ENCODE results near the gene PEX11A.

The PEX11A gene

DNA sequence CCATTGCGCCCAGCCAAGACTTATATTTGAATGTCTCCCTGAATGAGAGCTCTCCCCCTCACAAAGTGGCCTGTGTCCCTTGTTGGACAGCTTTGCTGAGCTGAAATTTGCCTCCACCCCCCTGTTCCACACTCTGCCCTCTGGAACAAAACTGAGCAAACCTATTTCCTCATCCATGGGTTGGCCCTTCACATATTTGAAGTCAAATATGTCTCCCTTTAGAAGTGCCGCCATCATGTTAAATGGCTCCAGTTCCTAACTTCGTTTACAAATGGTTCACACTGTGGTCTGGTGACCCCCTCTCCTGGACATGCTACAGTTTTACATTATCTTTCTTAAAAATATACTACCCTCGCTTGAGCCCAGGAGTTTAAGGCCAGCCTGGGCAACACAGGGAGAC is 16.0 kb downstream of the PEX11A start:
- no peak for DNase-seq

DNA sequence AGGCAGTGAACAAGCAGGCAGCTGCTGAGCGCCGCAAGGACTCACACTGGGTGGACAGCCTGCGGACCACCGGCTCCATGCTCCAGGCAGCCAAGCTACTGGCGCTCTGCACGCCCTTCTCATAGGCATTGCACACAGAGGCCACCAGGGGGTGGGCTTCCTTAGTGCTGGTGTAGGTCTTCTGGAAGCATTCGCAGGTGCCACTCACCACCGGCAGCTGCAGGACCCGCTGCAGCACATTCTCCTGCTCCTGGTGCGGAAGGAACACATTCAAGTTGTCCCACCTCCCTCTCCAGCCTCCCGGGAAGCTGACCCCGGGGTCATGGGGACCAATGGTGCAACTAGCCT is 17.4 kb downstream of the PEX11A start:
- DNase-seq, result no peak

DNA sequence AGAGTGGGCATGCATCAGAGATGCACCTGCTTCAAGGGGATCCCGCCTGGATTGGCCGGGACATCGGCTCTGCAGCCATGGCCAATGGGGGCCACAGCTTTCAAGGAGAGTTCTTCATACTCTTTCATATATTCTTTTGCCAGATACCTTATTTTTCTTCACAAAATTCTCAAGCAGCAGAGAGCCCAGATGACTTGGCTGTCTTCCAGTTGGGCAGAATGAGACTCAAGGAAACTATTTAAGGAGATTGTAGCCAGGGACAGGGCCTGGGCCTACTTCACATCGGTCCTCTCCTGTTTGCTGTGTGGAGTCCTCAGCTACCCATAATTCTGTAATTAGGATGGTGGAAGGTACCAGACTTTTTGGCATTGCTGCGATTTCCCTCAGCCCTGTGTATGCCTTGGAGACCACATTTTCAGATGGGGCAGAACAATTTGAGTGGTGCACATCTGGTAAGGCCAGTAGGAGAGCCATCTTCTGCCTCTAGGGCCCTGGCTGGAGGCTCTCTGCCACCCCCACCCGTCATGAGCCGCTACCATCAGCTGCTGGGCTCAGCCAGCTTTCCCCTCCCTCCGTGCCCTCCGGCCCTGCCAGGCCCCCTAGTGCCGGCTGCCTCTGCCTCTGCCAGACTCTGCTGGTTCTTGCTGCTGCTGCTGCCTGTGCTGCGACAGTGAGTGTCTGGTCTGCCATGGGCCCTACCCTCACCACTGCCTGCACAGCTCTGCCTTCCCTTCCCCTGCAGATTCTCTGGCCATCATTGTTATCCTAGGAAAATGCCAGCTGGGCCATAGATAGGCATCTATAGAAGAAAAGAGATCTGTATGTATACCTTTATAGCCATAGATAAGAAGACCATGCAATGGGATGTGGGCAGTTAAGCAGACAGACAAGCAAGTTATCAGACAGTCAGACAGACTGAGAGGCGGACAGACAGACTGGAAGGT is 18.1 kb downstream of the PEX11A start:
- peak in 3 of 14 donors; percentile 4 to 28 (median 20) for DNase-seq

DNA sequence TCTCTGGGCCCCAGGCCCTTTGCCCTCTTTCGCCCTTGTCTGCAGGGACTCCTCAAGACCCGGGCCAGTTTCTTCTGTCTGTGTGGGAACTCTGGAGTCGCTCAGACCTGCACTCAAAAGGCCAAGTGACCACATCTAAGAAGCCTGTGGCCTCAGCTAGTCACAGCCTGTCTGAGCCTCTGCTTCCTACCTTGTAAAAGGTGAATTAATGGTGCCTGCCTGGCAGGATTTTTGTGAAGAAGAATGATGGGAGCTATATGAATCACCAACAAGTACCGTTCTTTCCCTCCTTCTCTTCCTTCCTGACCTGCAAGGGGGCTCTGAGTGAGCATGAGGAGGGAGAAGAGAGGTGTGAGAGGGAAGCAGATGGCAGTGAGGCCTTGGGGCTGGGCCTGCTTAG is 18.9 kb downstream of the PEX11A start:
- DNase-seq, result no peak

DNA sequence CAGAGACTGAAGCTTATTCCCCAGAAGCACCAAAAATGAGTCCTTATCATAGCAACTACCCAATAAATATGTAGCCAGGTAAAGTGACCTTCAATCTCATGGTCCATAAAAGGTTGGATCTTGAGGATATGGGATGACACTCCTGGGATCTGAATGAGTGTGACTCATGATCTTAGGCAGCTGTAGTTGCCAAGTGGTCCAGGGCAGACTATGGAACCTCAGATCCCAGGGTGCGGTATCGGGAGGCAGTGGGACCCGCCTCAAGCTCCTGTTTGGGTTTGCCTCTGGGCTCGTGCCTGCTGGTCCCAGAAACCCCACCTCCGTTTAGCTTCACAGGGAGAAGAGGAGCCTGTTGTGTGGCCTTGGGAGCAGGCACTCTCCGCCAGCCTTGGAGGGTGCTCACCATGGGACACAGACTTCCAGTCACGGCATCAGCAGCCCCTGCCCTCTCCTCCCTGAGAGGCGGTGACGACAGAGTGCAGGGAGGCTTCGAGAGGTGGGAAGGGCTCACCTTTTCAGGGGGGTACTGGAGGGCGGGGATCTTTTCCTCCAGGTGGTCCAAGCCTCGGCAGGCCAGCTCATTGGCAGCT is 19.5 kb downstream of the PEX11A start:
- no peak for DNase-seq

DNA sequence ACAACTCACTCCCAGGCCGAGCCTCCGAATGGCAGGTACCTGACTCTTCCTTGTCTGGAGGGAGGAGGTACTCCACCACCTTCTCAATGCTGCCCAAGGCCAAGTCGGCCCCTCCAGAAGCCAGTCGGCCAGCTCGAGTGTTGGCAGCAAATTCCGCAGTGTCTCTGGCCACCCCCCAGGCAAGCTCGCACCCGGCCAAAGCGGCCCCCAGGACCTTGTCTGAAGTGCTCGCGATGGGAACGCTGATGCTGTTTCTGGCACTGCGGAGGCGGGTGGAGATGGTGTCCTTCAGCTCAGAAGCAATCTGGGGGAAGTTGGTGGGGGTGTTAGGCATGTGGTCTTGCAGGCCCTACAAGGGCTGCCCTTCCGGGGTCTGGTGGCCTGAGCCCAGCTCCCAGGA is 20.6 kb downstream of the PEX11A start:
- DNase-seq, result no peak

DNA sequence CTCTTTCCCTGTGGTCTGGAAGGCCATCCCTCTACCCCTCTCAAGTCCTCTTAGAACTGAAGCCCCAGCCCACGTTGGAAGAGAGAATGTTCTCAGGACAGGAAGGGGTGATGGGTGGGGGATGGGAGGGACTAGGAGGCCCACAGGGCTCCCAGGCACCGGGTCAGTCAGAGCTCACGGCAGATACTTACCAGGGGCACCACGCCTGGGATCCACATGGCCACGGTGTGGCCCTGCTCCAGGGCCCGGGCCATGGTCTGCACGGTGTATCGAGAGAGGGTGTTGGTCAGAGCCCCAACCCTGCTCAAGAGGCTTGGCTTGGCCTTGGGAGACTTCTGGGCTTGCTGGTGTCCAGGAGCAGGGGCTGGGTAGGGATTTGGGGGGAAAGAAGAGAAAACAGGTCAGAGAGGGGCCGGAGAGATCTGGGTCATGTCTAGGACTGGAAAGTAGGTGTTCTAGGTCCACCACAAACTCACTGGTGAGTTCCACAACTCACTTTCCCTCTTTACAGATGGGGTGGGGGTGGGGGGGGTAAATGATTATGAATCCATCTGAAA is 21.2 kb downstream of the PEX11A start:
- DNase-seq, result no peak

DNA sequence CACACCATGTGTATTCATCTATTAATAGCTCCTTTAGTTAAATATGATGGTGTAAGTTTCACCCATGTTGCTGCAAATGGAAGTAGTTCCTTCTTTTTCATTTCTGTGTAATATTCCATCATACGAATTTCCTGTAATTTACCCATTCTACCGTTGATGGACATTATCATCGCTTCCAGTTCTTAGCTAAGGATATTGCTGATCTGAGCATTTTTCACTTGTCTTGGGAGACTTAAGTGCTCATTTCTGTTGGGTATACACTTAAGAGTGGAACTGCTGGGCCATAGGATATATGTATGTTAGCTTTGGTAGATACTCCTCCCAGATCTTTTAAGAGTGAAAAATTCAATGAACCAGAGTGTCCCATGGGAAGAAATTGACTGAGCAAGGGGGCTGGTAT is 22.4 kb downstream of the PEX11A start:
- DNase-seq, result no peak

DNA sequence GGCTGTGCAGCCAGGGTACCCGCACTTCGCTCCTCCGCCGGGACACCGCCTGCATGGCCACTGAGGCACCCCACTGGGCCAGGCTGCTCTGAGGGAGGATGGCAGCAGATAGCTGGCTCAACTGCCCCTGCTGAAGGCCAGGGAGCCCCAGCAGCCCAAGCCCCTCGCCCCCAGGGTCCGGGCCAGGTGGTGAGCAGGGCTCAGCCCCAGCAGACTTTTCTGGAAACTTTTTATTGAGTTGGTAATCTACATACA is 22.9 kb downstream of the PEX11A start:
- DNase-seq, result no peak

DNA sequence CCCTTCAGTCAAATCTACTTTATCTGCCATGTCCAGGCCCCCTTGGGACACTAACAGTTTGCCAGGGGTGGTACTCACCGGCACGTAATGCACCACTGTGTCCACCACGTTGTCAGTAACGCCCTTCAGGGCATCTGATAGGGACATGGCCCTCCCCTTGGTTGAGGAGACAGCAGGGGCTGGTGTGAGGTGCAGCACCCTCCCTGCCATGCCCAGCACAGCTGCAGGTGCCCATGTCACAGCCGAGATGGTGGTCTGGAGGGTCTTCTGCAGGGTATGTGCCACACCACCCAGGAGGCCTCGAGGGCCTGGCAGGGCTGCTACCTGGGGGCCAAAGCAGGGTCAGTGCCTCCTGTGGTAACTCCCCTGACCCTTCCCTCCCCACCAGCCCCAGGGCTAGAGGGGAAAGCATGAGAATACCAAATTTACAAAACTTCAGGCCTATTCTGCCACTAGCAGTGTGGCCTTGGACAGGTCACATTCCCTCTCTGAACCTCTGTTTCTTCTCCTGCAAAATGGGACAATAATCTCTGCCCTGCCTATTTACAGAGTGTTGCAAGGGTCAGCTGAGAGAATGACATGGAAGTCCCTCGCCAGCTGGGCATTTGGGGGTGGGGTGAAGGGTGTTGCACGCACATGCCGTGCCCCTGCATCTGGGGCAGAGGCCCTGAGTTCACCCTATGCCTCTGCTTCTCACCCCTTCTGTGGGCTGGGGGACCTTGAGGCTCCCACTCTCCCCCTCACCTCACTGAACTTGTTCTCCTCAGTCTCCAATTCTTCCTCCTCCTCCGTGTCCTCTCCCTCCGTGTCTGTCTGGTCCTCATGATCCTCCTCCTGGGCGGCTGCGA is 23.5 kb downstream of the PEX11A start:
- DNase-seq, result no peak

DNA sequence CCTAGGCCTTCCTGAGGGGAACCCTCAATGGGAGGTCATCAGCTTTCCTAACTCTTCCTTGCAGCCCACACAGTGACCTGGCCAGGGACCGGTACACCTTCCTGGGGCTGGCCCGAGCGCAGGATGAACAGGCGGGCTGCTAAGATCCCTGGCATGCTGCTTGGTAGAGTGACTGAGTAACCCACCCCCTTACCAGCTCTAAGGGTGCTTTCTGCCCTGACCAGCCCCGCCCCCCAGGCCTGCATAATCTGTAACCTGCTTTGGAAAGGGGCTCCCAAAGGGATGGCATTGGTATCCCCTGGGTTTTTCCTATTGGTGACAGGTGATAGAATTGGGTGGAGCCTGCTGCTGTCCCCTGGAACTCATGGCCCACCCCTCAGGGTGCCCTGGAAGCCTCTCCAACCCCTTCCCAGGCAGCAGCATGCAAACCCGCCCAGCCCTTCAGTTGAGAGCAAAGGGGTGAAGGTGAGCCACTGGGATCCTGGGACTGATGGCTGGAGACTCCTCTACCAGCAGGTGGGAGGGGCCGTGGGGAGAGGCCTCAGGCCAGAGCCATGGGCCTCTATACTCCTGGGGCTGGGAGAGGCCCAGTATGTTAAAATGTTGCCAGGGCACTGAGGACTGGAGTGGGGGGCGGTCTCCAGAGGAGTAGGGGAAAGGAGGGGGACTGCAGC is 24.2 kb downstream of the PEX11A start:
- DNase-seq, result no peak

DNA sequence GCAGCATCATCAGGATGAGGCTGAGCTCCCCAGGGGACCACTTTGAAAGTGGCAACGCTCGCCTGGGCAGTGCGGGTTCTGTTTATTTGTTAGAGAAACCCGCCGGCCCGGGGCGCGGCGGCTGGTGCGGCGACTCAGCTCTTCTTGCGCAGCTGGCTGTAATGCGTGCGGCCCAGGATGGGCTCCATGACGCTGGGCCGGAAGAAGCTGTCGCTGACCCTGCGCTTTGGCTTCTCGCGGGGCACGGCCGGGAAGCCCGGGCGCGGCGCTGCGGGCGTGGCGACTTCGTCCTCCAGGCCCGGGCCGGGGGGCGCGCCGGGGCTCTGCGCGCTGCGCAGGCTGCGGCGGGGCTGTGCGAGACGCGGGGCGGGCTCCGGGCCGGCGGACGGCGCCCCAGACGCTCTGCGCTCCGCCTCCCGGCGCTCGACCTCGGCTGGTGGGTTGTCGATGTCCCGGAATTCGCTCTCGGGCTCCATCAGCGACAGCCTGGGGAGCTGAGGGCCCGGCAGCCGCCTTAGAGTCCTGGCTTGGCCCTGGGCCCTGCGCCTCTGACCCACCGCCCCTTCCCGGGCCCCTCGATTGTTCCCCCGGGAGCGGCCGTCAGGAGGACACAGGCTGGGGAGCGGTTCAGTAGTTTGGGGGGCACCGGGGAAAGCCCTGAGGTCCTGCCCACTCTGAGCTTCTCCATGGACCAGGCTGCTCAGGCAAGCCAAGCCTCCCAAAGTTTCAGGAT is 24.9 kb downstream of the PEX11A start:
- DNase-seq, result peak in 2 of 14 donors; percentile 13 to 46

DNA sequence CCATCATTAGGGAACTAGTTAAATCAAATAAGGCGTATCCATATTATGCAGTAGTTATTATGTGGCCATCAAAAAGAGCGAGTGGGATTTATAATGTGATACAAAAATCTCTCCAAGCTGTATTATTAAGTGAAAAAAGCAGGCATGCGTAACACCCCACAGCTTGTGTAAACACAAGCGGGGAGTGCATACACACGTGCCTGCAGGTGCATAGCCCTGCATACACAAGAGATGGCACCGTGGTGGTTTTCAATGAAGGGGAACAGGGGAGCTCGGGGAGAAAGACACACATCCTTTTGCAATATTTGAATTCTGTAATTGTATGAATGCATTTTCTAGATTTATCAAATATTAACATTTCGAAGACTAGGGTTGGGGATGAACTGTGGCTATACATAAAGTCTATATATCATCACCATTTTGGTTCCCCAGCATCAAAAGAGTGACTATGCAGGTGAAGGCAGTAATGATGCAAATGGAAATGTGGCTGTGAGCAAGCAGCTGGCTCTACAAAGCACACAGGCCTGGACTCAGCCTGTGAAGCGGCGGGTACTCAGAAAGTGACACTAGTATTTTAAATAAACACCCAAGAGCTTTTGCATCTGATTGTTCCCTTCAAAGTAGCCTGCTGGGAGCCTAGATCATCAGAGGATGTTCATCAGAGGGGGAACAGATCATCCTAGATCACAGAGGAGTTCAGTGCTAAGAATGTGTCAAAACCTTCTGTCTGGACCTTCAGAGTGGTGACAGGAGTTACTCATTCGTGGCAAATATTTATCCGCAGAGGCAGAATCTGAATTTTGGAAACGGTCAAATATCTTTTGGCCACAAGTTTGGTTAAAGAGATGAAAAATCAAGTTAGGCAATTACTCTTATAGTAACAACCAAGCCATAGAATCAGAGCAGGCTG is 25.9 kb downstream of the PEX11A start:
- DNase-seq, result no peak

DNA sequence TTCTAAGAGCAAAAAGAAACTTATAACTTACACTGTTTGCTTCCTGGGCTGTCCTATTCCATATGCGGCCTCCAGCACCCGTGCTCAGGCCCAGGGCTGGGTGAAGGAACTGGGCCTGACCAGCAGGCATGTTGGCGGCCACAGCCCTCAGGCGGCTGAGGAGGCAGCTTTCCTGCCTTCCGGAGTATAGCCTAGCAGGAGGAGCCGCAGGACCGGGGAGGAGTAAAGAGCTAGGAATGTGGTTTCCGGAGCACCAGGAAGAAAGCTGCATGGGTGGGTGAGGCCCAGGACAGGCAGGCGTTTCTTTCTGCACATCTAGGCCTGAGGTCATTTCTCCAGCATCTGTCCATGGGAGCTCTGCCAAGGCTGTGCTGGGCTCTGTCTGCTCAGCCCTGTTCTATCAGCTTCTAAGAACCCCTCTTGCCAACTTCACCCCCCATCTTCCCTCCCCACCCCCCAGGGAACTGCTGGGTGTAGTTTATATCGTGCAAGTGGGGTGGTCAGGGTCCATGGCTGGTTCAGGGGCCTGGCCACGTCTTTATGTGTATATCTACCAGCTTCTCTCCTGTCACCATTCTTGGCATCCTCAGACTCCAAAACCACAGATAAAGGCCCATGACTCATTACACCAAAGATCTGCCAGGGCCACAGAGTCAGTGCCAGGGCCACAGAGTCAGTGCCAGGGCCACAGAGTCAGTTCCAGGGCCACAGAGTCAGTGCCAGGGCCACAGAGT is 27.5 kb downstream of the PEX11A start:
- DNase-seq, result no peak

DNA sequence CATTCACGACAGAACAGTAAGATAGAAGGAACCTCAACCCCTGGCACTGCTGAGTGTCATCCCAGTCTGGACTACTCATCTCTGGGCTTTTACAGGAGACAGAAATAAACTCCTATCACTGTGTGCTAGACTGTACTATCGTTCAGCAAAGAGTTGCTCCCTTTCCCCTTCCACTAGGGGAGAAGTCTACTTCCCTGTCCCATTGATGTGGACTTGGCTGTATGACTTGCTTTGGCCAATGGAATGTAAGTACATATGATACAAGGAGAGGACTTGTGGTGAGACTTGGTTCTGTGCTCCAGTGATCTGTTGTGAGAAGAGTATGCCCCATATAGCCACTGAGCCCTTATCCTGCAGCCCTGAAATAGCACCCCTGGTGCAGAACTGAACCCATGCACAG is 30.0 kb downstream of the PEX11A start:
- no peak for DNase-seq

DNA sequence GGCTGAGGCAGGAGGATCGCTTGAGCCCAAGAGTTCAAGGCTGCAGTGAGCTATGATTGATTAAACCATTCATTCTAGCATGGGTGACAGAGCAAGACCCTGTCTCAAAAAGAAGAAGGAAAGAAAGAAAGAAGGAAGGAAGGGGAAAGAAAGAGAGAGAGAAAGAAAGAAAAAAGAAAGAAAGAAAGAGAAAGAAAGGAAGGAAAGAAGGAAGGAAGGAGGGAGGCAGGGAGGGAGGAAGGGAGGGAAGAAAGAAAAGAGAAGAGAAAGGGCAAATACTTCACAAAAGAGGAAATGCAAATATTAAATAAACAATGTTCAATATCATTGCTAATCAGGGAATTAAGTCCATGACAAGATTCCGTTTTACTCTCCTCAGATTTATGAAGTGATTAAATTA is 31.3 kb downstream of the PEX11A start:
- DNase-seq, result no peak

DNA sequence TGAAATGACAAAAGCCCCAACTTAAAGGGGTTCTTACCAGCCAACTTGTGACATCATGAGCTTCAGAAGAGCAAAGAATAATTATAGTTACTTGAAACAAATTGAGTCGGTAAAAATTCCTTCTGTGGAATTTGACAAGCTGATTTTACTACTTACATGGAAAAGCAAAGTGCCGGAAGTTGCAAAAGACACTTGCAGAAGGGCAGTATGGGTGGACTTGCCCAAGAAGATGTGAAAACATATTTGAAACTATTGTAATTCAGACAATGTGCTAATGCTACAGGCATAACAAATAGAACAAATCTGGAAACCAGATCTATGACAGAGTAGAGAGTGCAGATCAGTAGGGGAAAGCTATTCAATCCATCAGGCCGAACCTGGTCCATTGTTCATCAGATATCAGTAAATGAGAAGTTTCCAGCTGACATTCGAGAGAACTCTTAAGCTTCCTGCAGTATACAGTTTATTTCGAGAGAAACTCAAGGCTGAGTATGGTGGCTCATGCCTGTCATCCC is 32.8 kb downstream of the PEX11A start:
- DNase-seq, result no peak

DNA sequence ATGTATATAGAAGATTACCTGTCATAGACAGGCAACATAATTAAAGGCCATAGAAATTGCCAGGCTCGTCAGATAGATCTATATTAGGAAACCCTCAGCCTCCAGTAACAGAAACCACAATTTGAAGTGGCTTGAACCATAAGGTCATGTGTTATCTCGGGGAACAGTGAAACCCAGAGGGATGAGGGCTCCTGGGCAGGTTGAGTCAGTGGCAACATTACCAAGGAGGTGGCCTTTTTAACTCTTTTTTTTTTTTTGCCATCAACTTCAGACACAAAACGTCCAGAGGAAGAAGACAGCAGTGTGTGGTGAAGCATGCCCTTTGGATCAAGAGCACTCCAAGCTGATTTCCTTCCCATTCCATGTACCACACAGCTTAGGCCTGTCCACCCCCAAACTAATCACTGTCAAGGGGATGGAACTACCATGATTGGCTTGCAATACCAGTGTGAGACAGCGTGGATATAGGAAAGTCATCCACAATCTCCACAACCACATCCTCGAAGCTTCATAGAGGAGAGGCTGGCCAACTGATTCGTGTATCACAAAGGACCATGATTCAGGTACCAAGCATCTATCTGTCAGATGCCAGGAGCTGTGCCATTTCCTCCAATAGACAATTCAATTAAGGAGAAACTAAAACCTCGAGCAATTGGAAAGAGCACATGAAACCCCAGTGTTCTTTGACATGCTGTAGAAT is 34.3 kb downstream of the PEX11A start:
- DNase-seq, result no peak

Data from C1 segment of cervical spinal cord (tissue), 14 donors.